HepG2 (cell line): ENCODE measurements around the gene IER5L.

Experiments used
- CEBPB ChIP-seq: IDR thresholded peaks from 2 replicates; pipeline ENCODE4 v1.6.1; 2011; ENCODE audit warnings: low read depth, low read length, improper control_type of control experiment, borderline replicate concordance
- CTCF ChIP-seq: sonication (generic); formaldehyde crosslinking; IDR thresholded peaks from 2 replicates; pipeline ENCODE4 v1.5.0; 2020; ENCODE audit warnings: mild to moderate bottlenecking, missing genetic modification reagents, moderate library complexity
- ZNF432 ChIP-seq: sonication (generic); formaldehyde crosslinking; IDR thresholded peaks from 2 replicates; pipeline ENCODE4 v1.5.0; 2020; ENCODE audit warnings: missing genetic modification reagents, mild to moderate bottlenecking, borderline replicate concordance

- TF ChIP-seq CTCF (CRISPR knock-in tag) (no peak), CEBPB (no peak), ZNF432 (CRISPR knock-in tag) (no peak)
Measured at GRCh38 chr9:129202613-129203555, 24.8 kb upstream of the IER5L start.
